ENCODE data around the gene CIAO3. TPM values are rescaled to one million over a fixed set of nuclear protein-coding genes. Genes with fewer than 3 reads are reported as not detected.

CIAO3 gene
- total RNA-seq, 2 donors from 2014 or later = 25.4 to 26.4 TPM

DNA sequence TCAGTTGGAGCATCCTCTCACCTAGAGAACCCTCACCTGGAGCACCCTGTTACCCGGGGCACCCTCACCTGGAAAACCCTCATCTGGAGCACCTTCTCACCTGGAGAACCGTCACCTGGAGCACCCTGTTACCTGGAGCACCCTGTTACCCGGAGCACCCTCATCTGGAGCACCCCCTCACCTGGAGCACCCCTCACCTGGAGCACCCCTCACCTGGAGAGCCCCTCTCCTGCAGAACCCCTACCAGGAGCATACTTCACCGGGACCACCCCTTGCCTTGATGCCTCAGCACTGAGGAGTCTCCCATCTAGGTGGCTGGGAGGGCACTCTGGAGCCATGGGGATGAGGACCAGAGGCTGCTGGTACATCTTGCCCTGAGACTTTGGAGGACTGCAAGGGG, 31.8 kb downstream of the CIAO3 start:
- Histone ChIP-seq H3K27ac (no peak overlapping the region), H3K4me3 (no peak overlapping the region), H3K4me1 (peaks cover 6% of the 10 kb centered on the region), H3K27me3 (peaks cover 0 to 40% of the 10 kb centered on the region in 2 donors), H3K9me3 (no peaks in the 10 kb centered on the region), H3K36me3 (replicated peaks in 1 of 2; ENCODE audit: insufficient read depth in 1 of 2, low read depth in 2 of 2) (no peaks in the 10 kb centered on the region)
- TF ChIP-seq, protein P1, sequence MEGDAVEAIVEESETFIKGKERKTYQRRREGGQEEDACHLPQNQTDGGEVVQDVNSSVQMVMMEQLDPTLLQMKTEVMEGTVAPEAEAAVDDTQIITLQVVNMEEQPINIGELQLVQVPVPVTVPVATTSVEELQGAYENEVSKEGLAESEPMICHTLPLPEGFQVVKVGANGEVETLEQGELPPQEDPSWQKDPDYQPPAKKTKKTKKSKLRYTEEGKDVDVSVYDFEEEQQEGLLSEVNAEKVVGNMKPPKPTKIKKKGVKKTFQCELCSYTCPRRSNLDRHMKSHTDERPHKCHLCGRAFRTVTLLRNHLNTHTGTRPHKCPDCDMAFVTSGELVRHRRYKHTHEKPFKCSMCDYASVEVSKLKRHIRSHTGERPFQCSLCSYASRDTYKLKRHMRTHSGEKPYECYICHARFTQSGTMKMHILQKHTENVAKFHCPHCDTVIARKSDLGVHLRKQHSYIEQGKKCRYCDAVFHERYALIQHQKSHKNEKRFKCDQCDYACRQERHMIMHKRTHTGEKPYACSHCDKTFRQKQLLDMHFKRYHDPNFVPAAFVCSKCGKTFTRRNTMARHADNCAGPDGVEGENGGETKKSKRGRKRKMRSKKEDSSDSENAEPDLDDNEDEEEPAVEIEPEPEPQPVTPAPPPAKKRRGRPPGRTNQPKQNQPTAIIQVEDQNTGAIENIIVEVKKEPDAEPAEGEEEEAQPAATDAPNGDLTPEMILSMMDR (IDR thresholded peaks at IDR 0.05) = no peak
- no peak for TF ChIP-seq POLR2A (IDR thresholded peaks at IDR 0.05)
- DNase-seq (no peak), ATAC-seq (no peak)
- WGBS, 2 donors = 66 to 72% methylated on average over 2 to 4 of the region's 4 CpGs
- intact Hi-C loops (cut with DNase I) = loop anchor here (10.0 kb wide), 1 partner anchor 466 kb away; no protein-coding TSS in a partner anchor

DNA sequence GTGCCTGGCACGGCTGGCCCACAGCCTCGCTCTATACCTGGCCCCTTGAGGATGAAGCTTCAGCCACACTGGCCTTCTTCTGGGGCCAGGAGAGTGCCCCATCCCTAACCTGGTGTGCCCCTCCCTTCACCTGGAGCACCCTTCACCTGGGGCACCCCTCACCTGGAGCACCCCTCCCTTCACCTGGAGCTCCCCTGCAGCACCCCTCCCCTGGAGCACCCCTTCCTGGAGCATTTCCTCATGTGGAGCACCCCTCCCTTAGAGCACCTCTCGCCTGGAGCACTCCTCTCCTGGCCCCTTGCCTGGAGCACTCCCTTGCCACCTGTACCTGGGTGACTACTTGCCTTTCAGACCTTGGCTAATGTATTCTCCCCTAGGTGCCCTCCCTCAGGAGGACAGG, 32.8 kb downstream of the CIAO3 start:
- H3K9me3 ChIP-seq = no peaks in the 10 kb centered on the region
- DNase-seq = no peak
- H3K27ac ChIP-seq = no peak overlapping the region
- TF ChIP-seq, protein P1 (IDR thresholded peaks at IDR 0.05) = no peak
- no peak for TF ChIP-seq POLR2A (IDR thresholded peaks at IDR 0.05)
- peaks cover 0 to 50% of the 10 kb centered on the region in 2 donors for H3K27me3 ChIP-seq
- H3K4me1 ChIP-seq = peaks cover 6% of the 10 kb centered on the region
- H3K36me3 ChIP-seq (replicated peaks in 1 of 2; ENCODE audit: insufficient read depth in 1 of 2, low read depth in 2 of 2) = no peaks in the 10 kb centered on the region
- intact Hi-C loops (cut with DNase I) = loop anchor here (10.0 kb wide), 1 partner anchor 467 kb away; no protein-coding TSS in a partner anchor
- 31 to 50% methylated on average over 3 of the region's 3 CpGs for WGBS, 2 donors
- H3K4me3 ChIP-seq = no peak overlapping the region
- no peak for ATAC-seq

- no peak for DNase-seq
- no peaks in the 10 kb centered on the region for H3K9me3 ChIP-seq
- no peaks in the 10 kb centered on the region for H3K36me3 ChIP-seq (replicated peaks in 1 of 2; ENCODE audit: insufficient read depth in 1 of 2, low read depth in 2 of 2)
- no peak overlapping the region for H3K27ac ChIP-seq
- no peak overlapping the region for H3K4me3 ChIP-seq
- H3K27me3 ChIP-seq = peaks cover 0 to 58% of the 10 kb centered on the region in 2 donors
- ATAC-seq = no peak
- peaks cover 6% of the 10 kb centered on the region for H3K4me1 ChIP-seq
- TF ChIP-seq, protein P1 (IDR thresholded peaks at IDR 0.05) = no peak
- no peak for TF ChIP-seq POLR2A (IDR thresholded peaks at IDR 0.05)
- 20 to 22% methylated on average over 4 to 14 of the region's 14 CpGs for WGBS, 2 donors
- intact Hi-C loops (cut with DNase I) = loop anchor here (10.0 kb wide), 1 partner anchor 468 kb away; no protein-coding TSS in a partner anchor
Measured at GRCh38 chr16:707062-707538, 33.7 kb downstream of the CIAO3 start.

DNA sequence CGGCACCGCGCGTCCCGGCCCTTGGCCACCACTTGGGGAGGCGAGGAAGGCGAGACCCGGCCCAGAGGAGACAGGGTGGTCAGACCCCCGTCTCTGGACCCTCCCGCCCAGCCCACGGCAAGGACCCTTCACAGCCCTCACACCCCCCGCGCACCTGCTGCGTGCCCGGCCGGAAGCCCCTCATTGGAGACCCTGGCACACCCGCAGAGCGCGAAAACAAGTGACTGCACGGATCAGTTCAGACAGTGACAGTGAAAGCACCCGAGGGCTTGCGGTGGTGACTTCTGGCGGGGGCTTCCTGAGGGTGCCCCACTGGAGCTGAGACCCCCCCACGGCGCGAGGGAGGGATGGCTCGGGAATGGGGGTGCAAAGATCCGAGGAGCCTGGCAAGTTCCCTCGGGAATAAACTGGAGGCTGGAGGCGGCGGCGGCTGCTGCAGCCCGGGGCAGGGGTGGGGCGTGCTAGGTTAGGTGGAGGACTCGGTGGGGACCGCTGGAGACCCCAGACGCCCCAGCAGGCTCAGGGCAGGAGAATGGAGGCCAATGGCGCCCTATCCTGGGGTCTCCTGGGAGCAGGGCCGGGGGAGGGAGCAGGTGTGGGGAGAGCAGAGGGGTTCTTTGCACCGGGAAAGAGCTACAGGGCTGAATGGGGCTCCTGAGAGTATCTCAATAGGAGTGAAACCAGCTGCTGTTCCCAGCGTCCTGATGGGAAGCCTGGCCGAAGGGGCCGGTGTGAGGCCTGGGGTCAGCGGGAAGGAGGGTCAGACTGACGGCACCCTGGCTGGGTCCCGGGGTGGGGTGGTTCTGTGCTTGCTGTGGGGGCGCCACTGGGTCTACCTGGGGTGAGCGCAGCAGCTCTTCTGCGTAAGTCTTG, 34.4 kb downstream of the CIAO3 start:
- H3K27me3 ChIP-seq = peaks cover 0 to 65% of the 10 kb centered on the region in 2 donors
- intact Hi-C loops (cut with DNase I) = loop anchor here (10.0 kb wide), 1 partner anchor 468 kb away; no protein-coding TSS in a partner anchor
- H3K36me3 ChIP-seq (replicated peaks in 1 of 2; ENCODE audit: insufficient read depth in 1 of 2, low read depth in 2 of 2) = no peaks in the 10 kb centered on the region
- no peak overlapping the region for H3K27ac ChIP-seq
- TF ChIP-seq, protein P1 (IDR thresholded peaks at IDR 0.05) = no peak
- TF ChIP-seq POLR2A (IDR thresholded peaks at IDR 0.05) = no peak
- no peak overlapping the region for H3K4me3 ChIP-seq
- H3K9me3 ChIP-seq = no peaks in the 10 kb centered on the region
- ATAC-seq (no peak), DNase-seq (no peak)
- WGBS, 2 donors = 0 to 4% methylated on average over 13 to 49 of the region's 49 CpGs
- H3K4me1 ChIP-seq = peaks cover 2% of the 10 kb centered on the region
